UCSD-AML1 (cell line): ENCODE data around the gene MRPL4.
A peak's percentile ranks its signal among the peaks of the same experiment; 100 is the strongest.

Experiments used
- DNase-seq: peaks from one replicate; lab custom pipeline; 2025; ENCODE audit not compliant: unreplicated experiment; lab: John Stamatoyannopoulos, UW

MRPL4 gene

DNA sequence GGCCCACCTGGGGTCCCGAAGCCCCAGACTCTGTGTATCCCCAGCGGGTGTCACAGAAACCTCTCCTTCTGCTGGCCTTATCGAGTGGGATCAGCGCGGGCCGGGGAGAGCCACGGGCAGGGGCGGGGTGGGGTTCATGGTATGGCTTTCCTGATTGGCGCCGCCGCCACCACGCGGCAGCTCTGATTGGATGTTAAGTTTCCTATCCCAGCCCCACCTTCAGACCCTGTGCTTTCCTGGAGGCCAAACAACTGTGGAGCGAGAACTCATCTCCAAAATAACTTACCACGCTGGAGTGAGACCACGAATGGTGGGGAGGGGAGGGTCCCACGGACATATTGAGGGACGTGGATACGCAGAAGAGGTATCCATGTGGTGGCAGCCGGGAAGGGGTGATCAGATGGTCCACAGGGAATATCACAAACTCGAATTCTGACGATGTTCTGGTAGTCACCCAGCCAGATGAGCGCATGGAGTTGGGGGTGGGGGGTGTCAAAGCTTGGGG lies 36.7 kb downstream of the MRPL4 start:
- peak; percentile 83 for DNase-seq

DNA sequence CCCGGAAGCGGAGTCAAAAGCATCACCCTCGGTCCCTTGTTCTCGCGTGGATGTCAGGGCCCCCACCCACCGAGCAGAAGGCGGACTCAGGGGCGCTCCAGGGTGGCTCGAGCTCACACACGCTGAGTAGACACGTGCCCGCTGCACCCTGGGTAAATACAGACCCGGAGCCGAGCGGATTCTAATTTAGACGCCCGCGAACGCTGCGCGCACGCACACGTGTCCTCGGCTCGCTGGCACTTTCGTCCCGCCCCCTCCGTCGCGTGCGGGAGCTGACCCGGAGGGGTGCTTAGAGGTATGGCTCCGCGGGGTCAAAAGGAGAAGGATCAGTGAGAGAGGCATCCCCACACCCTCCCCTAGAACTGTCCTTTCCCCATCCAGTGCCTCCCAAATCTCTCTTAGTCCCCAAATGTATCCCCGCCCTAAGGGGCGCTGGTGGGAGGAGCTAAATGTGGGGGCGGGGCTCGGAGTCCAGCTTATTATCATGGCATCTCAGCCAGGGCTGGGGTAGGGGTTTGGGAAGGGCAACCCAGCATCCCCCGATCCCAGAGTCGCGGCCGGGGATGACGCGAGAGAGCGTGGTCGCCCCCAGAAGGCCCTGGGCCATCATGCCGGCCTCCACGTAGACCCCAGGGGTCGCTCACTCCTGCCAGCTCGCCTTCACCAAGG lies 37.3 kb downstream of the MRPL4 start:
- DNase-seq, result peak; percentile 88

DNA sequence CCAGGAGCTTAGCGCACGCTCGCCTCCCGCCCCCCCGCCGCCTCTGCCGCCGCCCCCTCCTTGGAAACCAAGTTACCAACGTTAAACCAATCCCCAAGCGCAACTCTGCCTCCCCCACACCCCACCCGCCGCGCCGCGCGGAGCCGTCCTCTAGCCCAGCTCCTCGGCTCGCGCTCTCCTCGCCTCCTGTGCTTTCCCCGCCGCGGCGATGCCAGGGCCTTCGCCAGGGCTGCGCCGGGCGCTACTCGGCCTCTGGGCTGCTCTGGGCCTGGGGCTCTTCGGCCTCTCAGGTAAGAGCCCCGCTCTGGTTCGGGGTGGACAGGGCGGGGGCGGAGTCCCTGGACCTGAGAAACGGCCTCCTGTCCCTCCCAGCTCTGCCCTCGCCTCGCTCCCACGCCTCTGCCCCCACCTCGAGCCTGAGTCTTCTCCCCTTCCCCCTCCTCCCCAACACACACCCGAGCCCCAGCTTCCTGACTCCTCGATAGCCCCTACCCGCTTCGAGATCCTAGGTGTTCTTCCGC lies 37.9 kb downstream of the MRPL4 start, which contains the start of gene ICAM5:
Gene ICAM5, plus strand, starts transcription at position 117 of the 521 bp plus-strand sequence. Its CDS starts 92 bp downstream, at position 209.
- DNase-seq, result no peak

DNA sequence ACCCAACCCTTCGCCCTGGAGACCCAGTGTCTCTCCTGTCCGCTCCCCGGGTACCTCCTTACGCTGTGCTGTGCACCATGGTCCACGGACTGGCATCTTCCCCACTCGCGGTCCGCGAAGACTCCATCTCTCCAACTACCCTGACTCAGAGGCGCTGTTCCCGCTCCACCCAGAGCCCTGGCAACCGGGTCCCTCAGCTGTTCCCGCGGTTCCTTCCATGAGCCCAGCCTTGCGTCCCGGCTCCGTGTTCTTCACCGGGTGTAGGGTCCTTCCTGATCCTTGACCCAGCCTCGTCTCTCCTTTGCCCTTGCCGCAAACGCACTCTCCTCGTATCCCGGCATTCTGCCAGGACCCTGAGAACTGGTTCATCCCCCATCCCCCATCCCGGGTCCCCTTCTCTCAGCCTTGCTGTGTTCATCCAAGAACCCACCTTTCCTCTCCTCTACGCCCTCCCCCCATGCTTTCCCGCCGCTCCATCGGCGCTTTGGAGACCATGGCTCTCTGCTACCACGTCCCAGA lies 38.4 kb downstream of the MRPL4 start:
- peak; percentile 52 for DNase-seq

DNA sequence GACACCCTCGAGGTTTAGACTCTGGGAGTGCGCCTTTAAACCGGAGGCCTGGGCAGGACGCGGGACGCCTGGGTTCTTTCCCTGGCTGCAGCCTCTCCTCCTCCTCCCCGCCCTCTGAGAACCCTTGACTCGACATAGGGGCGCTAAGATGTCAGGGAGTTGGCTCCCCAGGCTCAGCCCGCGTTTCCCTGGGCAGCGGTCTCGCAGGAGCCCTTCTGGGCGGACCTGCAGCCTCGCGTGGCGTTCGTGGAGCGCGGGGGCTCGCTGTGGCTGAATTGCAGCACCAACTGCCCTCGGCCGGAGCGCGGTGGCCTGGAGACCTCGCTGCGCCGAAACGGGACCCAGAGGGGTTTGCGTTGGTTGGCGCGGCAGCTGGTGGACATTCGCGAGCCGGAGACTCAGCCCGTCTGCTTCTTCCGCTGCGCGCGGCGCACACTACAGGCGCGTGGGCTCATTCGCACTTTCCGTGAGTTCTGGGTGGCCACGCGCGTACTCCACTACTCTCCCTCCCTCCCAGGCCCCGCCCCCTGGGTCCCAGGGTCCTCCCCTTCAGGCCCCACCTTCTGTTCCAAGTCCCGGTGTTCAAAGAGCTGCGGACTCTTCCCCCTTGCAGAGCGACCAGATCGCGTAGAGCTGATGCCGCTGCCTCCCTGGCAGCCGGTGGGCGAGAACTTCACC lies 39.0 kb downstream of the MRPL4 start:
- peak; percentile 80 for DNase-seq

DNA sequence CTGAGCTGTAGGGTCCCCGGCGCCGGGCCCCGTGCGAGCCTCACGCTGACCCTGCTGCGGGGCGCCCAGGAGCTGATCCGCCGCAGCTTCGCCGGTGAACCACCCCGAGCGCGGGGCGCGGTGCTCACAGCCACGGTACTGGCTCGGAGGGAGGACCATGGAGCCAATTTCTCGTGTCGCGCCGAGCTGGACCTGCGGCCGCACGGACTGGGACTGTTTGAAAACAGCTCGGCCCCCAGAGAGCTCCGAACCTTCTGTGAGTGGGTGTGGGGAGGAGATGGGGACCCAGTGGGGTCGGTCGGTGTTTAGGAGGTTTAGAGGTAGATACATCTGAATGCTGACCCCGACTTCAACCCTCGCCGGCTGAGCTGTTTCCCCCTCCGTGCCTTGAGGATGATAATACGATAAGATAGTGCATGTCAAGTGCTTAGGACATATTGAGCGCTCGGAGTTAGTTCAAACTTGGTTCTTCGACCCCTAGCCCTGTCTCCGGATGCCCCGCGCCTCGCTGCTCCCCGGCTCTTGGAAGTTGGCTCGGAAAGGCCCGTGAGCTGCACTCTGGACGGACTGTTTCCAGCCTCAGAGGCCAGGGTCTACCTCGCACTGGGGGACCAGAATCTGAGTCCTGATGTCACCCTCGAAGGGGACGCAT lies 39.7 kb downstream of the MRPL4 start:
- no peak for DNase-seq

DNA sequence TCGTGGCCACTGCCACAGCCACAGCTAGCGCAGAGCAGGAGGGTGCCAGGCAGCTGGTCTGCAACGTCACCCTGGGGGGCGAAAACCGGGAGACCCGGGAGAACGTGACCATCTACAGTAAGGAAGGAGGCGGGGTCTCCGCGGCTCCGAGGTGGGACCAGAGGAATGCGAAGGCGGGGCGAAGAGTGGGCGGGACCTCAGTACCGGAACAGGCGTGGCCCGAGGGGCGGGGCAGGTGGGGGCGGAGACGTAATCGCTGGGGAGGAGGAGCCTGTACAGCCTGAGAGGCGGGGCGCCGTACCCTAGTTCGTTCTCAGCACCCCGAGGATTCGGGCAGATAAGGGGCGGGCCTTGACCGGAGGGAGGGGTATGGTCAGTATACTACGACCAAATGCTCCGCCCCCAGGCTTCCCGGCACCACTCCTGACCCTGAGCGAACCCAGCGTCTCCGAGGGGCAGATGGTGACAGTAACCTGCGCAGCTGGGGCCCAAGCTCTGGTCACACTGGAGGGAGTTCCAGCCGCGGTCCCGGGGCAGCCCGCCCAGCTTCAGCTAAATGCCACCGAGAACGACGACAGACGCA lies 40.3 kb downstream of the MRPL4 start:
- DNase-seq, result no peak

DNA sequence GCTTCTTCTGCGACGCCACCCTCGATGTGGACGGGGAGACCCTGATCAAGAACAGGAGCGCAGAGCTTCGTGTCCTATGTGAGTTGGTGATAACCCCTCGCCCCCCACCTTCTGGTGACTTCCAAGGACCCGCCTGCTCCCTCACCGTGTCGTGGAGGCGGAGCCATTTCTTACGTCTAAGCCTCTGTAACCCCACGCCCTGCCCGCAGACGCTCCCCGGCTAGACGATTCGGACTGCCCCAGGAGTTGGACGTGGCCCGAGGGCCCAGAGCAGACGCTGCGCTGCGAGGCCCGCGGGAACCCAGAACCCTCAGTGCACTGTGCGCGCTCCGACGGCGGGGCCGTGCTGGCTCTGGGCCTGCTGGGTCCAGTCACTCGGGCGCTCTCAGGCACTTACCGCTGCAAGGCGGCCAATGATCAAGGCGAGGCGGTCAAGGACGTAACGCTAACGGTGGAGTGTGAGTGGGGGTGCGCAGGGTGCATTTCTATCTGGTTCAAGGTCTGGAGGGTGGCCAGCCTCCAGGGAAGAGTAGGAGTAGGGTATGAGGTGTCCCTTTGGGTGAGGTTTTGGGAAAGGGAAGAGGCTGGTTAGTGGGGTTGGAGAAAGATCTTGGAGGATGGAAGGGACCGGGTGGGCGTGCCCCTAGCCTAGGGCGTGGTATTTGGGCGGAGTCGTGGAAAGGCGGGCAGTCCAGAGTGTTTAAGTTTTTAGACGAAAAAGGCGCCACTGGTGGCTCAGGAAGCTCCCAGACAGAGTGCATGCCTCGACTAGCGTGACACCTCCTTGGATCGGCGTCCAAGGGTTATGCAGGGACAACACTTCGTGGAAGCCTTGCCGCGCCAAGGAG lies 41.0 kb downstream of the MRPL4 start:
- DNase-seq, result no peak

DNA sequence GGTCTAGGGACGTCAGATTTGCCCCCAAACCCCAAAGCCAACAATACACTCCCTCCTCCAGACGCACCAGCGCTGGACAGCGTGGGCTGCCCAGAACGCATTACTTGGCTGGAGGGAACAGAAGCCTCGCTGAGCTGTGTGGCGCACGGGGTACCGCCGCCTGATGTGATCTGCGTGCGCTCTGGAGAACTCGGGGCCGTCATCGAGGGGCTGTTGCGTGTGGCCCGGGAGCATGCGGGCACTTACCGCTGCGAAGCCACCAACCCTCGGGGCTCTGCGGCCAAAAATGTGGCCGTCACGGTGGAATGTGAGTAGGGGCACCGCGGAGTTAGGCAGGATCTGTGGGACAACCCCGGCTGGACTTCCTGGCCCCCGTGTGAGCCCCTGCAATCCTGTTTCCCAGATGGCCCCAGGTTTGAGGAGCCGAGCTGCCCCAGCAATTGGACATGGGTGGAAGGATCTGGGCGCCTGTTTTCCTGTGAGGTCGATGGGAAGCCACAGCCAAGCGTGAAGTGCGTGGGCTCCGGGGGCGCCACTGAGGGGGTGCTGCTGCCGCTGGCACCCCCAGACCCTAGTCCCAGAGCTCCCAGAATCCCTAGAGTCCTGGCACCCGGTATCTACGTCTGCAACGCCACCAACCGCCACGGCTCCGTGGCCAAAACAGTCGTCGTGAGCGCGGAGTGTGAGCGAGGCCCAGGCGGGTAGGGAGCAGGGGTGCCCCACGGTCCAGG lies 41.8 kb downstream of the MRPL4 start:
- no peak for DNase-seq

DNA sequence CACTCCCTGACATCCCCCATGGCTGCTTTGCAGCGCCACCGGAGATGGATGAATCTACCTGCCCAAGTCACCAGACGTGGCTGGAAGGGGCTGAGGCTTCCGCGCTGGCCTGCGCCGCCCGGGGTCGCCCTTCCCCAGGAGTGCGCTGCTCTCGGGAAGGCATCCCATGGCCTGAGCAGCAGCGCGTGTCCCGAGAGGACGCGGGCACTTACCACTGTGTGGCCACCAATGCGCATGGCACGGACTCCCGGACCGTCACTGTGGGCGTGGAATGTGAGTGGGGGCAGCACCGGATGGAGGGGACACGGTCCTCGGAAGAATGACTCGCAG lies 42.3 kb downstream of the MRPL4 start:
- DNase-seq, result no peak

DNA sequence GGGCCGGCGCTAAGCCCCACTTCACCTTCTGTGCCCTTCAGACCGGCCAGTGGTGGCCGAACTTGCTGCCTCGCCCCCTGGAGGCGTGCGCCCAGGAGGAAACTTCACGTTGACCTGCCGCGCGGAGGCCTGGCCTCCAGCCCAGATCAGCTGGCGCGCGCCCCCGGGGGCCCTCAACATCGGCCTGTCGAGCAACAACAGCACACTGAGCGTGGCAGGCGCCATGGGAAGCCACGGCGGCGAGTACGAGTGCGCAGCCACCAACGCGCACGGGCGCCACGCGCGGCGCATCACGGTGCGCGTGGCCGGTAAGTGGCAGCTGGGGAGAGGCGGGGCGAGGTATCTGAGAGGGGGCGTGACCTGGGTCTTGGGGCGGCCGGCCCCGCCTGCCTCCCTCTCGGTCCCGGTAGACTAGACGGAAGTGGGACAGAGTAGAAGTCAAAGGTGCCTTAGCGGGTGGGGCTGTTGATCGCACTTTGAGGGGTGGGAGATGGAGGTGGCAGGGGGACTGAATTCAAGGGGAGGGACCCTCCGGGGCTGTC lies 43.4 kb downstream of the MRPL4 start:
- DNase-seq, result no peak

DNA sequence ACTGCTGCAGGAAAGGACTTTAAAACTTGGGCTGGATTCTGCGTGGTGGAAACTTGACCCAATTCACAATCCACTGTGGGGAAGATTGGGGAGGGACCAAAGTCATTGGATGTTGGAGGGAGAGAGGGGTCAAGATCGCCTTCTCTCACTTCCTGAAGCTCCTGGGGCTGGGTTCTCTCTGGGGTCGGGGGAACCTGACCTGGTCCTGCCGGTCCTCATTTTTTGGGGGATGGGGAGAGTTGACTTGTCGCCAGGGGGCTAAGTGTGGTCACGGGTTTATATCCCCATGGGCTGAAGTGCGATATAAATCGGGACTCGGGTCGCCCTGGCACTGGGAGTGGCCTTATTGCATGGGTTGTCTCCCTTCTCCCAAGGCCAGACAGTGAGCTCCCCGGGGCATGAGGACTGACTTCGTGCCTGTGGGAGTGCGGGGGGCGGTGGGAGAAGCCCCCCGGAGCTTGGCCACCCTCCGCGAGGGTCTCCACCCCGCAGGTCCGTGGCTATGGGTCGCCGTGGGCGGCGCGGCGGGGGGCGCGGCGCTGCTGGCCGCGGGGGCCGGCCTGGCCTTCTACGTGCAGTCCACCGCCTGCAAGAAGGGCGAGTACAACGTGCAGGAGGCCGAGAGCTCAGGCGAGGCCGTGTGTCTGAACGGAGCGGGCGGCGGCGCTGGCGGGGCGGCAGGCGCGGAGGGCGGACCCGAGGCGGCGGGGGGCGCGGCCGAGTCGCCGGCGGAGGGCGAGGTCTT lies 44.0 kb downstream of the MRPL4 start:
- DNase-seq, result no peak

DNA sequence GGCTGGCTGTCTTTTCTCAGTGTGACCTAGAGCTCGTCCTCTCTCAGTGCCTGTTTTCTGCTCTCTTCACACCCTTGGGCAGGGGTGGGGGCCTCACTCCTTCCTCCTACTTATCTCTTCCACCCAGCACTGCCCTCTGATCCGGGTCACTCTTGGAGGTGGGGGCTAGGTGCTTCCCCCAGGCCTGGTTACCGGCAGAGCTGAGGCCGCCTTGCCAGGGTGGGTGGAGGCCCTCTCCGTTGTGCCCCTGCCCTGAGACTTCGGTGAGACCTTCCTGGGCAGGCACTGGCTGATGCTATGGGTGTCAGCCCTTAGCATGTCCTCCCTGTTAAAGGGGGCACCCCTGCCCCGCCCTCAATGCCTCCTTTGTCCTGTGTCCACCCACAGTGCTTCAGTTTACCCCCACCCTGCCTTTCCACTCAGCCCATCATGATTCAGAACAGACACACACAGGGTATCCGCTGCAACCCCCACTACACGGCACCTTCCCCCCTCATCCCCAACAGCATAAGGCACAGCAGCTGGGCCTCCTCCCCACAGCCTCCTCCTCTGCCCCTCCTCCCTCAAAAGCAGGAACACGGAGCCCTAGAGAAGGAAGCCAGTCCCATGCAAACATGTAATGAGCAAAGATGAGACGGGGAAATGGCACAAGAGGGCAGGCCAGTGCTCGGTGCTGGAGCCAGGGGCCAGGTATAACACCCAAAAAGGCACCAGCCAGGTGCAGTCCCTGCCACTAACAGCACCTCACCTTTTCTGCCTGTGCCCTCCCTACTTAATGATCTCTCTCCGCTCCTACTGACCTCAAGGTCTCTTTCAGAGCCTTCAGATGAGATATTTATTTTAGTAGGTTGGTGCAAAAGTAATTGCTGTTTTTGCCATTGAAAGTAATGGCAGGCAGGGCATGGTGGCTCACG lies 47.8 kb downstream of the MRPL4 start:
- peak; percentile 78 for DNase-seq

DNA sequence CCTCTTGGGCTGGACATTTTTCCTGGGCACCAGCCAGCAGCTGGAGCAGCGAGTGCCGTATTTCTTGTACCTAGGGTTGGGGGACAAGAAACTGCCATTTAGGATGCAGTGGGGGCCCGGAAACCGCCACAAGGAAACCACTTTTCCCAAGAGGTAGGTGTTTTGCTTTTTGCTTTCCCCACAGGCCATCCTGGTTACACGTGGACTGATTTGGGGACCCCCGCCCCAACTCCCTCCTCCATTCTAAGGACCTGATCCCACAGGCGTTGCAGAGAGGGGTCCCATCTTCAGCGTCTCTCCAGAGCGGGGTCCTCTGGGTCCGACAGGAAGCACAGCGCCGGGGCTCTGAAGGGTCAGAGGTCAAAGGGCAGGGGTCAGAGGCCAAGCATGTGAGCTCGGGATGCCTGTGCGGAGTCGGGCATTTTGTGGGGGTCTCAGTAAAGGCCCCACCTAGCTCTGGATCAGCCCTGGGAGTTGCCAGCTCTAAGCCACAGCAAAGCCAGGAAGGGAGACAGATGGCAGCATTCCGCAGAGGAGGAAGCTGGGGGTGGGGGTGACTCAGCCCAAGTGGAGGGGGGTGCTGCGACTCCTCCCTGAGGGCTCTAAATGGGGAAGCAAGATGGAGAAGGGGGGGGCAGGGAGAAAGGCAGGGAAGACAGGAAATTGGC lies 53.3 kb downstream of the MRPL4 start:
- peak; percentile 75 for DNase-seq

DNA sequence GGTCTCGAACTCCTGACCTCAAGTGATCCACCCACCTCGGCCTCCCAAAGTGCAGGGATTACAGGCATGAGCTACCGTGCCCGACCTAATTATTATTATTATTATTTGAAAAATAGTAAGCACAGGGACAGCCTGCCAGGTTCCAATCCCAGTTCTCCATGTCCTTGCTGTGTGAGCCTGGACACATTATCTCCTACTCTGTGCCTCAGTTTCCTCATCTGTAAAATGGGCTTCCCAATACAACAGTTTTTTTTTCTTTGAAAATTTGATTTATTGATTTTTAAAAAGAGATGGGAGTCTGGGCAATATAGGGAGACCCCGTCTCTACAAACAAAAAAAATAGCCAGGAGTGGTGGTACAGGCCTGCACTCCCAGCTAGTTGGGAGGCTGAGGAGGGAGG lies 54.3 kb downstream of the MRPL4 start:
- DNase-seq, result no peak

DNA sequence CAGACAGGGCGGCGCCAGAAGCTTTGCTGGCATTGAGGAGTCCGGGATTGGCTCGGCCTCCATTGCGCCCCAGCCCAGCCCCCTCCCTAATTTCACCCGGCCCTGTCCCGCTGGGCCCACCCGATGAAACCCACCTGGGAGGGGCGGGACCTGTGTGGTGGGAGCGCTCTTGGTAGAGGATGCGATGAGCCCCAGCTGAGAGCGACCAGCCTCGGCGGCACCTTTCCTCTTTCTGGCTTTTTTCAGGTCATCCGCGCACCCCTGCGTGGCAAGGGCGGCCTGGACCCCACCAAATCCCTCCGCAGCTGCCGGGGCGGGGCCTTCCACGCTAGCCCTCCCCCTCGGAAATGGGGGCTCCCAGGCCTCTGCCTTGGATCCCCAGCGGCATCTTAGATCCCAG lies 57.4 kb downstream of the MRPL4 start, which contains the start of gene ZGLP1:
Gene ZGLP1, minus strand, starts transcription at position 393 of the 400 bp plus-strand sequence.
- no peak for DNase-seq
